NT2/D1 (cell line): Measurements from ENCODE around the gene FRMD4A.

Experiments
- SUZ12 ChIP-seq: IDR thresholded peaks from 2 replicates; pipeline ENCODE4 v1.6.1; 2011; ENCODE audit not compliant: insufficient read length, insufficient read depth; ENCODE audit errors: extremely low read depth
- YY1 ChIP-seq: IDR thresholded peaks from 2 replicates; pipeline ENCODE4 v1.6.1; 2011; ENCODE audit not compliant: insufficient read length, insufficient read depth
- ZNF274 ChIP-seq: IDR thresholded peaks from 2 replicates; pipeline ENCODE4 v1.6.1; 2011; ENCODE audit warnings: mild to moderate bottlenecking, low read depth, low read length

DNA sequence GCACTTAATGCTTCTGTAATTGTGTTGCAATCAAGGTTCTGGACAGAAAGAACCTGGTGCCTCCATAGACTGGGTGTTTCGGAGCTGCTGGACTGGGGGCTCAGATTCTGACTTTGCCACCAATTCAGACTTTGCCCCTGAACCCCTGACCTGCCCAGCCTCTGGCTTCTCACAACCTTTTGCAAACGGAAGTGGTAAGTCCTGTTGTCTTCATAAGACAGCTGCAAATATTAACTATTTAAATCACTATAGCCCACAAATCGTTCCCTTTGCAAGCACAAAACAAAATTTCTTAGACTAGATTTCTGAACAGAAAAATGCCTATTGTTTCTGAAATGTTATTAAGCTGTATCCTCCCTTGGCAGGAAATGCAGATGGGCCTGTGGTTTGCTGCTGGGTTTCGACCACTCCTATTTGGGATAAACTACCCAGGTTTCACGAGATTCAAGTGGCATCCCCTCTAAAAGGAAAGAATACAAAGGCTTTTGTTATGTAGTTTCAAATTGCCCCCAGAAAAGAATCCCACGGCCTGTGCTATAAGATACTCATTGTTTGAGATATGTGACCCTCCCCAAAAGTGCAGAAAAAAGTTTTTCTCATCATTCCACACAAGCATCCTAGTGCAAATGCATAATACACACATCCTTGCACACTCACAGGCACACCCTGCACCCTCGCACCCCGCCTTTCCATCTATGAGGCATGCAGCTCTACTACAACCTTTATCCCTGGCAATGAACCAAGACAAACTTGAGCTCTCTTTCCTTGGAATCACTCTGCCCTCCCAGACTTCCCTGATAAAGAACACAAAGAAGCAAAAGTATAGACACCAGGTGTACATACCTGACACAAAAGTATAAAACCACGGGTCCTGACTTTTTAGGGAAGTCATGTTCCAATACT is 534.8 kb downstream of the FRMD4A start:
- no peak for TF ChIP-seq ZNF274
- TF ChIP-seq SUZ12 = no peak
- TF ChIP-seq YY1 = no peak
